GM12891 (cell line): ENCODE data around the gene NOL7.

Experiments used
- POLR2A ChIP-seq: IDR thresholded peaks from 2 replicates; pipeline ENCODE4 v1.6.1; 2011; ENCODE audit warnings: low read depth, low read length, control low read depth
- TAF1 ChIP-seq: IDR thresholded peaks from 2 replicates; pipeline ENCODE4 v1.6.1; 2011; ENCODE audit warnings: low read depth, low read length, control low read depth

- TF ChIP-seq TAF1 (no peak), POLR2A (no peak)
Measured at GRCh38 chr6:13641315-13641714, 26.2 kb downstream of the NOL7 start.
